ACC112 (cell line): ENCODE data around the gene POLR3B.
"Not testable (repeated sequence)": the region's sequence is repeated elsewhere in the genome, so short reads cannot be mapped to it uniquely, and the experiment has no call there.

Source experiments
- H2AFZ ChIP-seq: fragments of 200-600 bp; sonication (generic); one replicate; pipeline ENCODE4 v1.6.0; 2017; ENCODE audit warnings: antibody characterized with exemption, low read length; ENCODE audit not compliant: unreplicated experiment
- H3K27ac ChIP-seq: fragments of 200-600 bp; sonication (generic); 2 replicates; pipeline ENCODE4 v1.5.1; 2014; ENCODE audit warnings: low read depth, mild to moderate bottlenecking, antibody characterized with exemption, low read length, moderate library complexity
- H3K27me3 ChIP-seq: fragments of 200-600 bp; sonication (generic); 2 replicates; pipeline ENCODE4 v1.6.1; 2014; ENCODE audit warnings: mild to moderate bottlenecking, antibody characterized with exemption, low read length, moderate library complexity, mixed read lengths; ENCODE audit not compliant: insufficient read depth
- H3K36me3 ChIP-seq: fragments of 200-600 bp; sonication (generic); 2 replicates; pipeline ENCODE4 v1.6.1; 2016; ENCODE audit warnings: mild to moderate bottlenecking, antibody characterized with exemption, low read length, moderate library complexity, mixed read lengths; ENCODE audit not compliant: insufficient read depth
- H3K4me1 ChIP-seq: fragments of 200-600 bp; sonication (generic); one replicate; pipeline ENCODE4 v1.6.1; 2016; ENCODE audit warnings: low read length, mixed read lengths; ENCODE audit not compliant: insufficient read depth, unreplicated experiment, control insufficient read depth
- H3K4me3 ChIP-seq: fragments of 200-600 bp; sonication (generic); 2 replicates; pipeline ENCODE4 v1.5.1; 2014; ENCODE audit warnings: mild to moderate bottlenecking, low read depth, low read length
- H3K79me2 ChIP-seq: fragments of 200-600 bp; sonication (generic); one replicate; pipeline ENCODE4 v1.6.0; 2016; ENCODE audit warnings: low read length; ENCODE audit not compliant: control insufficient read depth, unreplicated experiment, insufficient read depth

Gene POLR3B

GRCh38 chr12:106459534-106459933 is 102.0 kb downstream of the POLR3B start:
- Histone ChIP-seq H2AFZ (no peak overlapping the region), H3K36me3 (peaks cover 14% of the 10 kb centered on the region; the same call in 1 of the 2 replicates), H3K4me3 (no peak overlapping the region)

GRCh38 chr12:106461730-106462129 is 104.2 kb downstream of the POLR3B start:
- Histone ChIP-seq H2AFZ (no peak overlapping the region), H3K79me2 (no peaks in the 10 kb centered on the region), H3K27ac (no peak overlapping the region), H3K27me3 (no peaks in the 10 kb centered on the region), H3K4me1 (no peaks in the 10 kb centered on the region), H3K4me3 (no peak overlapping the region), H3K36me3 (peaks cover 14% of the 10 kb centered on the region; the same call in 1 of the 2 replicates)

More at GRCh38 chr12:106459534-106459933, 102.0 kb downstream of the POLR3B start:
- no peaks in the 10 kb centered on the region for H3K79me2 ChIP-seq
- no peaks in the 10 kb centered on the region for H3K27me3 ChIP-seq
- H3K27ac ChIP-seq: no peak overlapping the region
- no peaks in the 10 kb centered on the region for H3K4me1 ChIP-seq

- not testable (repeated sequence) for H3K4me3 ChIP-seq, H3K27ac ChIP-seq, H3K79me2 ChIP-seq, H3K36me3 ChIP-seq, H3K27me3 ChIP-seq, H2AFZ ChIP-seq, H3K4me1 ChIP-seq
These were observed 108.1 kb downstream of the POLR3B start for GRCh38 chr12:106465605-106466004.

- not testable (repeated sequence) for H3K36me3 ChIP-seq, H3K27ac ChIP-seq, H3K4me3 ChIP-seq
These were observed 118.1 kb downstream of the POLR3B start for GRCh38 chr12:106475662-106476061.

DNA sequence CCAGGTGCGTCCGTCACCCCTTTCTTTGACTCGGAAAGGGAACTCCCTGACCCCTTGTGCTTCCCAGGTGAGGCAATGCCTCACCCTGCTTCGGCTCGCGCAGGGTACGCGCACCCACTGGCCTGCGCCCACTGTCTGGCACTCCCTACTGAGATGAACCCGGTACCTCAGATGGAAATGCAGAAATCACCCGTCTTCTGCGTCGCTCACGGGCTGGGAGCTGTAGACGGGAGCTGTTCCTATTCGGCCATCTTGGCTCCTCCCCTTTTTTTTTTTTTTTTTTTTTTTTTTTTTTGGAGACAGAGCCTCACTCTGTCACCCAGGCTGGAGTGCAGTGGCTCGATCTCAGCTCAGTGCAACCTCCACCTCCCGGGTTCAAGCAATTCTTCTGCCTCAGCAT is 120.1 kb downstream of the POLR3B start:
- H2AFZ ChIP-seq, H3K36me3 ChIP-seq, H3K79me2 ChIP-seq, H3K4me3 ChIP-seq, H3K27ac ChIP-seq, H3K27me3 ChIP-seq, H3K4me1 ChIP-seq: not testable (repeated sequence)

More at GRCh38 chr12:106475662-106476061, 118.1 kb downstream of the POLR3B start:
- not testable (repeated sequence) for H3K79me2 ChIP-seq, H2AFZ ChIP-seq, H3K4me1 ChIP-seq, H3K27me3 ChIP-seq

- Histone ChIP-seq H2AFZ (no peak overlapping the region), H3K4me3 (no peak overlapping the region), H3K79me2 (no peaks in the 10 kb centered on the region), H3K27me3 (no peaks in the 10 kb centered on the region), H3K4me1 (no peaks in the 10 kb centered on the region), H3K36me3 (no peaks in the 10 kb centered on the region), H3K27ac (no peak overlapping the region)
These were observed 122.7 kb downstream of the POLR3B start for GRCh38 chr12:106480251-106480650.

GRCh38 chr12:106481246-106481645 is 123.7 kb downstream of the POLR3B start:
- H2AFZ ChIP-seq: no peak overlapping the region
- no peak overlapping the region for H3K27ac ChIP-seq
- H3K36me3 ChIP-seq: no peaks in the 10 kb centered on the region
- no peaks in the 10 kb centered on the region for H3K27me3 ChIP-seq
- no peaks in the 10 kb centered on the region for H3K4me1 ChIP-seq
- no peaks in the 10 kb centered on the region for H3K79me2 ChIP-seq
- H3K4me3 ChIP-seq: no peak overlapping the region

- no peaks in the 10 kb centered on the region for H3K79me2 ChIP-seq
- H3K4me1 ChIP-seq: no peaks in the 10 kb centered on the region
- H3K36me3 ChIP-seq: no peaks in the 10 kb centered on the region
- H2AFZ ChIP-seq: no peak overlapping the region
- no peak overlapping the region for H3K27ac ChIP-seq
- no peak overlapping the region for H3K4me3 ChIP-seq
- H3K27me3 ChIP-seq: no peaks in the 10 kb centered on the region
These were observed 130.1 kb downstream of the POLR3B start for GRCh38 chr12:106487664-106488063.

DNA sequence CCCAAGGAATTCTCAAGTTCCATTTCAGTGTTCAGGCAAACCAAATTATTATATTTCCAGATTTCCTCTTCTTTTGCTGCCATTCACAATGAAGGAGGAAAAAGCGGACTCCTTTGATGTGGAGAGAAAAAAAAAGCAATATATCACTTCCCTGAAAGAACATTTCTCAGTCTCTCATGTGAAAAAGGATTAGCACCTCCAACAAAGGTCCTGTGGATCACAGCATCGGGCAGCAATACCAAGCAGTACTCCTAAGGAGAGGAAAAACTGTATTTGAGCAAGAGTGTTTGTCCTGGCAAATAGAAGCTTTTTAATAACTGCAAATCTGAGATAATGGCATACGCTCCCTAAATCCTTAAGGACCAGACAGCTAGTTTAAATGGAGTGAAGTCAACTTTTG is 131.3 kb downstream of the POLR3B start:
- Histone ChIP-seq H3K79me2 (no peaks in the 10 kb centered on the region), H3K27me3 (no peaks in the 10 kb centered on the region), H3K36me3 (no peaks in the 10 kb centered on the region), H2AFZ (no peak overlapping the region), H3K4me1 (no peaks in the 10 kb centered on the region), H3K4me3 (no peak overlapping the region), H3K27ac (no peak overlapping the region)

GRCh38 chr12:106490264-106490663 is 132.7 kb downstream of the POLR3B start:
- Histone ChIP-seq H2AFZ (no peak overlapping the region), H3K4me1 (no peaks in the 10 kb centered on the region), H3K27me3 (no peaks in the 10 kb centered on the region), H3K27ac (no peak overlapping the region), H3K36me3 (no peaks in the 10 kb centered on the region), H3K4me3 (no peak overlapping the region), H3K79me2 (no peaks in the 10 kb centered on the region)

GRCh38 chr12:106492857-106493256 is 135.3 kb downstream of the POLR3B start:
- Histone ChIP-seq H3K79me2 (no peaks in the 10 kb centered on the region), H3K27me3 (no peaks in the 10 kb centered on the region), H3K4me1 (no peaks in the 10 kb centered on the region), H3K4me3 (no peak overlapping the region), H3K36me3 (no peaks in the 10 kb centered on the region), H3K27ac (no peak overlapping the region), H2AFZ (no peak overlapping the region)
